ENCODE results near the gene FOXB2. TPM values are rescaled to one million over a fixed set of nuclear protein-coding genes. Genes with fewer than 3 reads are reported as not detected.
"Not testable (repeated sequence)": the region's sequence is repeated elsewhere in the genome, so short reads cannot be mapped to it uniquely, and the experiment has no call there.

FOXB2 gene
- total RNA-seq, 2 donors from 2014 or later: not detected

DNA sequence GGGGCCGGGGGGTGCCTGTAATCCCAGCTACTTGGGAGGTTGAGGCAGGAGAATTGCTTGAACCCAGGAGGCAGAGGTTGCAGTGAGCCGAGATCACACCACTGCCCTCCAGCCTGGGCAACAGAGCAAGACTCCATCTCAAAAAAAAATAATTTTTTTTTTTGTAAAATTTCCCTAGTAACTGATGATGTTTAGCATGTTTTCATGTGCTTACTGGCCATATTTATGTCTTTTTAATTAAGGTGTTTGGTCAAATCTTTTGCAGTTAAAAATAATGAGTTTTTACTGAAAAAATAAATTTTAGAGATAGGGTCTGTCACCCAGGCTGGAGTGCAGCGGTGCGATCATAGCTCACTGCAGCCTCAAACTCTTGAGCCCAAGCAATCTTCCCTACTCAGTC, 24.3 kb downstream of the FOXB2 start:
- ATAC-seq (replicated peaks in 1 of 2); DNase-seq; H3K27ac Mint-ChIP-seq; H3K4me1 Mint-ChIP-seq (ENCODE audit: low read depth); H3K9me3 Mint-ChIP-seq; H3K27me3 Mint-ChIP-seq (ENCODE audit: low read depth); H3K4me3 Mint-ChIP-seq; H3K36me3 Mint-ChIP-seq (ENCODE audit: insufficient read depth in 2 of 2): not testable (repeated sequence)

DNA sequence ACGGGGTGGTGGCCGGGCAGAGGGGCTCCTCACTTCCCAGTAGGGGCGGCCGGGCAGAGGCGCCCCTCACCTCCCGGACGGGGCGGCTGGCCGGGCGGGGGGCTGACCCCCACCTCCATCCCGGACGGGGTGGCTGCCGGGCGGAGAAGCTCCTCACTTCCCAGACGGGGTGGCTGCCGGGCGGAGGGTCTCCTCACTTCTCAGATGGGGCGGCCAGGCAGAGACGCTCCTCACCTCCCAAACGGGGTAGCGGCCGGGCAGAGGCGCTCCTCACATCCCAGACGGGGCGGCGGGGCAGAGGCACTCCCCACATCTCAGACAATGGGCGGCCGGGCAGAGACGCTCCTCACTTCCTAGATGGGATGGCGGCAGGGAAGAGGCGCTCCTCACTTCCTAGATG, 41.2 kb downstream of the FOXB2 start:
- not testable (repeated sequence) for H3K27me3 Mint-ChIP-seq (ENCODE audit: low read depth); ATAC-seq (replicated peaks in 1 of 2); H3K4me1 Mint-ChIP-seq (ENCODE audit: low read depth); DNase-seq; H3K36me3 Mint-ChIP-seq (ENCODE audit: insufficient read depth in 2 of 2); H3K27ac Mint-ChIP-seq; H3K4me3 Mint-ChIP-seq; H3K9me3 Mint-ChIP-seq

DNA sequence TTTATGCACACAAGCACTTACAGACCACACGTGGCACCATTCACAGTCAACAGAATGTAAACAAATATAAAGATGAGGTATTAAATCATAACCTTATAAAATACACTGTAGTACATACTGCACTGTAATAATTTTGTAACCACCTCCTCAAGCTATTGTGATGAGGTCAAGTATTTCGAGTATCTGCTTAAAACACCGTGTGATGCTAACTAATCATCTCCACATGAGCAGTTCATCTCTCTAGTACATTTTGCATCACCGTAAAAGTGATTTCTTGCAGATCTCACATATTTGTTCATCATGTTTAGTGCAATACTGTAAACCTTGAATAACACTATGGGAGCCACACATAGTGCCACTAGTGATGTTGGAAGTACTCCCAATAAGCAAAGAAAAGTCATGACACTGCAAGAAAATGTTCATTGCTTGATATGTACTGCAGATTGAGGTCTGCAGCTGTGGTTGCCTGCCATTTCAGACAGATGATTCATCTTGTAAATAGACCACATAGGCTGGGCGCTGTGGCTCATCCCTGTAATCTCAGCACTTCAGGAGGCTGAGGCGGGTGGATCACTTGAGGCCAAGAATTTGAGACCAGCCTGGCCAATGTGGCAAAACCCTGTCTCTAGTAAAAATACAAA, 44.3 kb downstream of the FOXB2 start:
- no peak for ATAC-seq (replicated peaks in 1 of 2)
- Mint-ChIP-seq H3K4me3 (no peak overlapping the region), H3K27me3 (ENCODE audit: low read depth) (no peaks in the 10 kb centered on the region), H3K9me3 (peaks cover 0 to 3% of the 10 kb centered on the region in 2 donors), H3K4me1 (ENCODE audit: low read depth) (no peaks in the 10 kb centered on the region), H3K27ac (no peak overlapping the region), H3K36me3 (ENCODE audit: insufficient read depth in 2 of 2) (peaks cover 0 to 2% of the 10 kb centered on the region in 2 donors)
- no peak for DNase-seq

DNA sequence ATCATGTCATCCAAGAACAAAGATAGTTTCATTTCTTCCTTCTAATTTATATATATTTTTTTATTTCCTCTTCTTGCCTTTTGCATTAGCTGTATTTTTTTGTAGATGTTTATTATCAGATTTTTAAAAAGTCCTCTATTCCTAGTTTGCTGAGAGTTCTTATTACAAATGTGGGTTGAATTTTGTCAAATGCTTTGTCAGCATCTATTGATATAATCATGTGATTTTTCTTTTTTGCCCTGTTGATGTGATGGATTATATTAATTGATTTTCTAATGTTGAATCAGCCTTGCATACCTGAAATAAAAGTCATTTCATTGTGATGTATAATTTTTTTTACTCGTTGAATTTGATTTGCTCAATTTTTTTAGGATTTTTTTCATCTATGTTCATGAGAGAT, 46.9 kb downstream of the FOXB2 start:
- DNase-seq (no peak), ATAC-seq (replicated peaks in 1 of 2) (no peak)
- Mint-ChIP-seq H3K9me3 (peaks cover 0 to 3% of the 10 kb centered on the region in 2 donors), H3K4me3 (no peak overlapping the region), H3K36me3 (ENCODE audit: insufficient read depth in 2 of 2) (peaks cover 0 to 2% of the 10 kb centered on the region in 2 donors), H3K27ac (no peak overlapping the region), H3K27me3 (ENCODE audit: low read depth) (no peaks in the 10 kb centered on the region), H3K4me1 (ENCODE audit: low read depth) (no peaks in the 10 kb centered on the region)

Other genes starting within 250 kb of the FOXB2 start
- 1 to 10 TPM in 1 of 2 donors, under 1 TPM in 1; 0.69 to 1.5 TPM for gene PRUNE2, start 113.5 kb upstream of the FOXB2 start, total RNA-seq
- gene VPS13A, start 157.9 kb downstream of the FOXB2 start, total RNA-seq: 10 to 100 TPM; 29.7 to 30.1 TPM